Measurements from ENCODE around the gene FAM217A. TPM values are rescaled to one million over a fixed set of nuclear protein-coding genes. Genes with fewer than 3 reads are reported as not detected.

Gene FAM217A
- total and polyA plus RNA-seq, 10 donors, result not detected

GRCh38 chr6:4071330-4071729 is 7.6 kb downstream of the FAM217A start:
- 73 to 90% (median 86%) methylated on average over 4 of the region's 4 CpGs for WGBS, 5 donors
- TF ChIP-seq POLR2AphosphoS5 (IDR thresholded peaks at IDR 0.05) (no peak), POLR2A (IDR thresholded peaks at IDR 0.05) (no peak)
- TF ChIP-seq, protein P1, sequence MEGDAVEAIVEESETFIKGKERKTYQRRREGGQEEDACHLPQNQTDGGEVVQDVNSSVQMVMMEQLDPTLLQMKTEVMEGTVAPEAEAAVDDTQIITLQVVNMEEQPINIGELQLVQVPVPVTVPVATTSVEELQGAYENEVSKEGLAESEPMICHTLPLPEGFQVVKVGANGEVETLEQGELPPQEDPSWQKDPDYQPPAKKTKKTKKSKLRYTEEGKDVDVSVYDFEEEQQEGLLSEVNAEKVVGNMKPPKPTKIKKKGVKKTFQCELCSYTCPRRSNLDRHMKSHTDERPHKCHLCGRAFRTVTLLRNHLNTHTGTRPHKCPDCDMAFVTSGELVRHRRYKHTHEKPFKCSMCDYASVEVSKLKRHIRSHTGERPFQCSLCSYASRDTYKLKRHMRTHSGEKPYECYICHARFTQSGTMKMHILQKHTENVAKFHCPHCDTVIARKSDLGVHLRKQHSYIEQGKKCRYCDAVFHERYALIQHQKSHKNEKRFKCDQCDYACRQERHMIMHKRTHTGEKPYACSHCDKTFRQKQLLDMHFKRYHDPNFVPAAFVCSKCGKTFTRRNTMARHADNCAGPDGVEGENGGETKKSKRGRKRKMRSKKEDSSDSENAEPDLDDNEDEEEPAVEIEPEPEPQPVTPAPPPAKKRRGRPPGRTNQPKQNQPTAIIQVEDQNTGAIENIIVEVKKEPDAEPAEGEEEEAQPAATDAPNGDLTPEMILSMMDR (IDR thresholded peaks at IDR 0.05 in 8 of 11, conservative IDR thresholded peaks at IDR 0.05 in 3 of 11), result no peak
- H3K4me3 ChIP-seq, result no peak overlapping the region

DNA sequence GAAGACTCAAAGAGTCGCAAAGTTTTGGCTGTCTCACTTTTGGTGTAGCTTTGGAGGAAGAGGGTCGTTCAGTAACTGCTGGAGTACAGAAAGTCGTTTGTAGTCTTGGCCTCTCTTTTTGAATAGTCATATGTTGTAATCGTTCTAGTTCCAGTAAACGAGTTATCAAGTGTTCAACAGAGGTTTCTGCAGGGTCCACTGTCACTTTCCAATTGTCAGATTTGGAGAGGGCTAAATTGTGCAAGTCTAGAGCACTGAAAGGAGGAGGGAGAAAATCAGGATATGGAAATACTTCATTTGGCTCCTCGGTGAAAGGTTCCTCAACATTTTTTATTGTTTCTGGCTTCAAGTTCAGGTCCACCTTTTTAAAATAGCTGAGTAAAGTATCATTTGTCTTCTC is 9.7 kb downstream of the FAM217A start:
- Histone ChIP-seq H3K27ac (no peak overlapping the region), H3K36me3 (peaks cover 0 to 20% (median 18%) of the 10 kb centered on the region in 6 donors), H3K4me3 (no peak overlapping the region), H3K9me3 (no peaks in the 10 kb centered on the region), H3K27me3 (replicated peaks in 1 of 7) (no peaks in the 10 kb centered on the region), H3K4me1 (no peaks in the 10 kb centered on the region)
- WGBS, 5 donors, result 75 to 86% (median 81%) methylated on average over 6 of the region's 6 CpGs
- no peak for TF ChIP-seq POLR2A (IDR thresholded peaks at IDR 0.05)
- TF ChIP-seq, protein P1 (IDR thresholded peaks at IDR 0.05 in 8 of 11, conservative IDR thresholded peaks at IDR 0.05 in 3 of 11), result no peak
- no peak for TF ChIP-seq POLR2AphosphoS5 (IDR thresholded peaks at IDR 0.05)
- intact Hi-C loops (cut with DNase I; ENCODE audit: low total_unique reads), result loop anchor here (10.0 kb wide), 1 partner anchor 46 kb away; no protein-coding TSS in a partner anchor
- DNase-seq, result no peak

More at GRCh38 chr6:4071330-4071729, 7.6 kb downstream of the FAM217A start:
- Histone ChIP-seq H3K4me1 (no peaks in the 10 kb centered on the region), H3K27me3 (replicated peaks in 1 of 7) (peaks cover 0 to 4% (median 0%) of the 10 kb centered on the region in 7 donors), H3K27ac (no peak overlapping the region), H3K36me3 (no peaks in the 10 kb centered on the region), H3K9me3 (no peaks in the 10 kb centered on the region)
- intact Hi-C loops (cut with DNase I; ENCODE audit: low total_unique reads), result no loop called here
- no peak for DNase-seq

DNA sequence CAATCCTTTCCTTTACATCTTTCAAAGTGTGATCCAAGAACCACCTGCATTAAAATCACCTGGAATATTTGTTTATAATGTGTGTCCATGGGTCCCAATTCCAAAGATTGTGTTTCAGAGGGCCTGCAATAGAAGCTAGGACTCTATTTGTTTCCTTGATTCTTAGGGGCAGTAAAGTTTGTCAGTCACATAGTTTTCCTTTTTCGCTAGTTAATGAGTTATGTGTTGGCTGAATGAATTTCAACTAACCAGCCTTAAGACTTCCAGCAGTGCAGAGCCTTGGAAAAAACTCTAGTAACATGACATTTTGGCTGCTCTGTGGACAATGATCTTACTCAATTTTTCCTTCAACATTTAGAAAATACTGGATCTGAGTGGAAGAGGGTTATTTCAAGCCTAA is 11.3 kb downstream of the FAM217A start:
- H3K27ac ChIP-seq, result no peak overlapping the region
- intact Hi-C loops (cut with DNase I; ENCODE audit: low total_unique reads), result loop anchor here (10.0 kb wide), 1 partner anchor 47 kb away; no protein-coding TSS in a partner anchor
- WGBS, 5 donors, result 93 to 100% (median 97%) methylated on average over 1 of the region's 1 CpG

DNA sequence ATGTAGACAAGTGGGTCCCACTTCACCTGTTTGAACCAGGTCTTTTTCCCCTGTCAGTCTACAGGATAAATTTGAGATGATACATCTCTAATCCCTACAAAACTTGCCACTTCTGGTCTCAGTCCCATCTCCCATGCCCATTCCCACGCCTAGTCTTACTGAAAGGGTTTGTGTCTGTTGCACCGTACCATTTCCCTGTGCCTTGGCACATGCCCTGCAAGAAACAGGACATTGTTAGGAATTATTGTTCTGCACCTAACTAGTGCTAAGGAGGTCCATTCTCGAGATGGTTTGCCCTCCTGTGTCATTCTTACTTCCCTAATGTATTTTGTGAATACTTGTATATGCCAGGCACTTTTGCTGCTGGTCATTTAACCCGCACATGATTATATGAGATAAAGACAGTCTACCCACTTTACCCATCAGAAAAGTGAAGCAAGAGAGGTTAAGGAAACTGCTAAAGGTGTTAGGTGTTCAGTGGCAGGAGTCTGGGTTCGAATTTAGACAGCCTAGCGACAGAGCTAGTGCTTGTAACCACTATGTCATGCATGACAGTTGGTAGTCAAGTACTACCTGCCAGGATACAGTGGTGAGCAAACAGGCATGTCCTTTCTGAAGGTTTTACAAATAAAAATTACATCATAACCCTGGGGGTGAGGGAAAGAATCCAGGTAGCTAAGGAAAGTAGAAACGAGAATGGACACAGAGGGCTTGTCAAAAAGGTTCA is 12.7 kb downstream of the FAM217A start:
- H3K27me3 ChIP-seq (replicated peaks in 1 of 7), result no peaks in the 10 kb centered on the region
- DNase-seq, result no peak
- TF ChIP-seq, protein P1 (IDR thresholded peaks at IDR 0.05 in 8 of 11, conservative IDR thresholded peaks at IDR 0.05 in 3 of 11), result no peak
- peak in 1 of 3 donors; percentile 6 for TF ChIP-seq POLR2AphosphoS5 (IDR thresholded peaks at IDR 0.05)
- no peak for TF ChIP-seq POLR2A (IDR thresholded peaks at IDR 0.05)
- no peaks in the 10 kb centered on the region for H3K9me3 ChIP-seq
- peaks cover 0 to 50% (median 48%) of the 10 kb centered on the region in 6 donors for H3K36me3 ChIP-seq
- H3K27ac ChIP-seq, result no peak overlapping the region
- no peak overlapping the region for H3K4me3 ChIP-seq
- H3K4me1 ChIP-seq, result no peaks in the 10 kb centered on the region
- WGBS, 5 donors, result 74 to 95% (median 83%) methylated on average over 7 of the region's 7 CpGs
- intact Hi-C loops (cut with DNase I; ENCODE audit: low total_unique reads), result loop anchor here (10.0 kb wide), 1 partner anchor 49 kb away; no protein-coding TSS in a partner anchor

More for the DNA sequence above, 11.3 kb downstream of the FAM217A start:
- H3K36me3 ChIP-seq, result peaks cover 0 to 35% (median 33%) of the 10 kb centered on the region in 6 donors
- H3K9me3 ChIP-seq, result no peaks in the 10 kb centered on the region
- no peaks in the 10 kb centered on the region for H3K27me3 ChIP-seq (replicated peaks in 1 of 7)
- no peak for DNase-seq
- H3K4me3 ChIP-seq, result no peak overlapping the region
- TF ChIP-seq, protein P1 (IDR thresholded peaks at IDR 0.05 in 8 of 11, conservative IDR thresholded peaks at IDR 0.05 in 3 of 11), result no peak
- no peak for TF ChIP-seq POLR2A (IDR thresholded peaks at IDR 0.05)
- no peak for TF ChIP-seq POLR2AphosphoS5 (IDR thresholded peaks at IDR 0.05)
- H3K4me1 ChIP-seq, result no peaks in the 10 kb centered on the region

Measured in spleen (tissue), 11 donors.